H7 (cell line): ENCODE measurements around the gene P2RY14. TPM values are rescaled to one million over a fixed set of nuclear protein-coding genes. Genes with fewer than 3 reads are reported as not detected.

ENCODE experiments used
- DNase-seq: peaks from one replicate; pipeline ENCODE4 v3.0.0; 2012
- H3K27me3 ChIP-seq: 2 replicates; pipeline ENCODE4 v1.6.0; 2011; ENCODE audit warnings: mild to moderate bottlenecking, low read length; ENCODE audit not compliant: control insufficient read depth, insufficient read depth
- H3K36me3 ChIP-seq: replicated peaks from 2 replicates; pipeline ENCODE4 v1.5.1; 2011; ENCODE audit warnings: low read length; ENCODE audit not compliant: control insufficient read depth, insufficient read depth
- H3K4me3 ChIP-seq: 2 replicates; pipeline ENCODE4 v1.5.1; 2011; ENCODE audit warnings: low read depth, mild to moderate bottlenecking, control low read depth, low read length, moderate library complexity; ENCODE audit not compliant: insufficient read depth
- total RNA-seq: library from RNA; depleted of rRNA; stranded (reverse); fragments of >200 nt; shearing (Covaris generic); gene quantifications from 2 replicates; pipeline ENCODE4 v1.2.3, GENCODE V29; 2014; rRNA removed

The P2RY14 gene
- not detected in 2 replicates for total RNA-seq

DNA sequence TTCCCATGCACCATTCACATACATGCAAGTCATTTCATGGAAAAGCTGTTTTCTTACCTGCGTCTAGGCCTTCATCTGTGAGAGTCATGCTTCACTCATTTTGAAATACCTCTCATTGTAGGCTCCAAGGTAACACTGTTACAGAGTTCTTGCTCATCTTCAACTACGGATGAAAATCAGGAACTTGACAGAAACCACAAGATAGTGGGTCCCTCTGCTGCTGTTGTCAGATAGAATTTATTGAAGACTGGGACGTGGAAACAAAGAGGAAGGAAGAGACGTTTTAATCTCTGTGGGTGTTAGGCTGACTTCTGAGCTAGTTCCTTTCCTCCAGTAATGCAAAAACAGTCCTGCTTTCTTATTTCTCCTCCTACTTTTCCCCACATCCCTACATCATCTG lies at the start of gene P2RY14:
TSS of gene P2RY14 (minus strand) at position 313 of the 400 bp plus-strand sequence. CDS start 64,226 bp downstream, outside the sequence.
- DNase-seq, result no peak
- Histone ChIP-seq H3K27me3 (no peaks in the 10 kb centered on the region), H3K4me3 (no peak within 1 kb of the TSS), H3K36me3 (no peaks in the 10 kb centered on the region; the same call in 1 of the 2 replicates)

DNA sequence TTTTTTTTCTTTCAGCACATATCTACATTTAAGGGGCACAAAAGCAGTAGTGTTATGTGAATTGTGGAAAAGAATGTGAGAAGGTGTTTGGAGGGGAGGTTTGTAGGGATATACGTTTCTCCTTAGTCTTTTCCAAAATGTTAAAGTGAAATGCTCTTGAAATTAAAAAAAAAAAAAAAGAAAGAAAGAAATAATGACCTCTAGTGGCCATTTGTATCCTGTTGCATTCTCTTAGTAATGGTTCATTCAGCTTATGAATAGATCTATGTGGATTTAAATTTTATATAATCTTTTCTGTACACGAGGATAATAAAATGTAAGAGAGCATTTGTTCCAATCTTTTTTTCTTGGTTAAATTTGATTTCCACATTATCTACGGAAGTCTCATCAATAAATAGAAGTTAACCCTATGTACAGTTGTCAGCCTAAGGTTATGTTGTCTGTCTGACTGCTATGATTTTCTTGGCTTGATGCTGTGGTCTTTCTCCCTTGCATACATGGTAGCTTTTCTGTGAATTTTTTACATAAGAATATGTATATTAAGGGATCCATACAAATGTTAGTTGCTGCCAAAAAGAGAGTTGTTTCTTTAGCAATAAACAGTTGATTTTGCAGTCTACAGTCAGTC lies 49.3 kb upstream of the P2RY14 start:
- H3K27me3 ChIP-seq, result no peaks in the 10 kb centered on the region
- H3K36me3 ChIP-seq, result no peaks in the 10 kb centered on the region
- no peak overlapping the region for H3K4me3 ChIP-seq
- no peak for DNase-seq

DNA sequence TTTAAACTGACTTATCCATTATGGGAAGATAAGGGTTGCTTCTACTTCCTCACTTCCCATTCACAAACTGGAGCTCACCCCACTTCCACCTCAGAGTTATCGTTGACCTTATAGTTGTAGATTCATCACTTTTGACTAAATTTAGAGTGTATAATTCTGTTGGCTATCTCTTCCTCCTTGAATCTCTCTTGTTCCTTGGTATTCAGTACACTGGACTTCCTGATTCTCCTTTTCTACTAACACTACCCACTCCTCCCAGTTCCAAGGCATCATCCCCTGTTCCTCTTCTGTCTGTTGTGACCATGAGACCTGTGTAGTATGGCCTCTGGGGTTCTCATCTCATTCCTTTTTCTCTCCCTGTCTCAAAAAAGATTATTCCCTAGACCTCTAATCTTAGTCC lies 44.2 kb upstream of the P2RY14 start:
- H3K27me3 ChIP-seq, result no peaks in the 10 kb centered on the region
- no peaks in the 10 kb centered on the region for H3K36me3 ChIP-seq
- DNase-seq, result no peak
- no peak overlapping the region for H3K4me3 ChIP-seq

DNA sequence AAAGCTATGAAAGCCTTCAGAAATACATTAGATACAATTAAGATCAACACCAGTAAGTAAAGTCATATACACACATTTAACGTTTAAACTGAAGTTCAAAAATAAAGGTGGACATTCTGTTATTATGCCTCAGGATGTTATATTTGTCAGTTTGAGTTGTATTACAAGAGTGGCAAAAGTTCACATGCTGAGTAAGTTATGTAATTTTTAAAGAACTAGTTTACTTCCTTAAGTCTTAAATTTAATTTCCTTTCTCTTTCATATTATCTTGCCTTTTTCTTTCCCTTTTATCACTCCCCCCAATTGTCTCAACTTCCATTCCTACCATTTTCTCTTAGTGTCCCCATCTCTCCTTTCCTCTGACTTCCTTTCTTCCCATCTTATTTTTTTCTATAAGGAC lies 43.2 kb upstream of the P2RY14 start:
- DNase-seq, result no peak
- H3K4me3 ChIP-seq, result no peak overlapping the region
- no peaks in the 10 kb centered on the region for H3K36me3 ChIP-seq
- no peaks in the 10 kb centered on the region for H3K27me3 ChIP-seq

DNA sequence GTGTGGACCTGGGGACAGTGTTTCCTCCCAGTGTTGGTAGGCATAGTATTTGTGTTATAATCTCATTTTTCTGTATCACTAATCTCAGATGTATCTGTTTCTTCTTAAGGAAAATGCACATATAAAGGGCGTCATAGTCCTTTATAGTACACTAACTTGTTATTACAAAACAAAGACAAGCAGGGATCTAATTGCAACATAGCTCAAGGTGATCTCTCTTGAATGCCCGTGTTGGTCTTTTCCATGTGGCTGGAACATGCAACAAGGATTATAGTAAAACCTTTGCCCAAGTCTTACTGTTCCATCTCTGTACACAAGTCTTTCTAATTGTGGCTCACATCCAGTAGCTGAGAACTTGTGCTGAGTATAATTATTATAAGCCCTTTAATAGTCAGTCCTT lies 41.8 kb upstream of the P2RY14 start:
- DNase-seq, result no peak
- Histone ChIP-seq H3K36me3 (no peaks in the 10 kb centered on the region), H3K27me3 (no peaks in the 10 kb centered on the region), H3K4me3 (no peak overlapping the region)

DNA sequence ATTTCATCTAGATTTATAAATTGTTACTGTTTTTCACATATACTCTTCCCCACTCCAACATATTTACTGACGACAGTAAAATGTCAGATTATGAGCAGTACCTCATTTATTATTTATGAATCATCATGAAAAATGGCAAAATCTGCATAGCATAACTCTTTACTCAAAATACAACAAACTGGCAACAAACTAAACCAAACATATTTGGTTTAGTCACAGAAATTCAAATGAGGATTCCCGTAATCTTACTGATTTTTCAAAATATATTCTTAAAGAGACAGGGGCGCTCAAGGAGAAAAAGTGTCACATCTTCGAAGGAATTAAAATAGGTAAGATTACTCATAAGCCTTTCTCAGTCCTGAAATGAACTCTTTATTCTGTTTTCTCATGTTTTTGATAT lies 41.3 kb upstream of the P2RY14 start:
- Histone ChIP-seq H3K36me3 (no peaks in the 10 kb centered on the region), H3K27me3 (no peaks in the 10 kb centered on the region), H3K4me3 (no peak overlapping the region)
- DNase-seq, result no peak

DNA sequence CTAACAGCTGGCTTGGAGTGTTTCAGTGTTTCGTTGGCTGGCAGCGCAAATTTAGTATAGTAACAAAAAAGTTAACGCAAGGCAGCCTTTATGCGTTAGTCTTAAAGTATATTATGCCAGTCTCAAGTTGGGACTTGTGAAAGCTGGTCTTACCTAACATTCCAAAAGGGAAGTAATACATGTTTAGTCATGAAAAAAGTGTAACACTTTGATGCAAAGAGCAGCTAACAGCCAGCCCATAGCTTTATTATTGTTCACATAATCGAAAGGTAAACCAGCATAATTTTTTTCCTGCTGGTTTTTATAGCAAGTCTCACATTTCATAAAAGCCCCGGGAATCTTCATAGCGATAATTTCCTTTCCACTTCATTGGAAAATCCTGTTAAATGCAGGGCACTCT lies 40.6 kb upstream of the P2RY14 start:
- Histone ChIP-seq H3K27me3 (no peaks in the 10 kb centered on the region), H3K36me3 (no peaks in the 10 kb centered on the region), H3K4me3 (no peak overlapping the region)
- no peak for DNase-seq

DNA sequence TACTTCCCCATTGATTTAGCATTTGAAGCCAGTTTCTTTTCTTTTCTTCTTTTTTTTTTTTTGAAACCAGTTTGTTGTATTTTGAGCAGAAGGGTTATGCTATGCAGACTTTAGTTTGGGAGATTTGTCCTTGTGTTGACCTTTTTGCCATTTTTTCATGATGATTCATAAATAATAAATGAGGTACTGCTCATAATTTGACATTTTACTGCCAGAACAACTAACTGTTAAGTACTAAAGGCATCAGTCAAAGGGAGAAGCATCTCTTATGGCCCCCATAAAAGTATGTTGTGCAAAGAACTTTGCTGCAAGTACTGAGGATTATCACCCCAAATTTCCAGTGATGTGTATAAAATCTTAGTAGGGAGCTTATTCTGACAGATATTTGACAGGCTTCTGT lies 40.0 kb upstream of the P2RY14 start:
- H3K4me3 ChIP-seq, result no peak overlapping the region
- no peaks in the 10 kb centered on the region for H3K36me3 ChIP-seq
- no peaks in the 10 kb centered on the region for H3K27me3 ChIP-seq
- no peak for DNase-seq

DNA sequence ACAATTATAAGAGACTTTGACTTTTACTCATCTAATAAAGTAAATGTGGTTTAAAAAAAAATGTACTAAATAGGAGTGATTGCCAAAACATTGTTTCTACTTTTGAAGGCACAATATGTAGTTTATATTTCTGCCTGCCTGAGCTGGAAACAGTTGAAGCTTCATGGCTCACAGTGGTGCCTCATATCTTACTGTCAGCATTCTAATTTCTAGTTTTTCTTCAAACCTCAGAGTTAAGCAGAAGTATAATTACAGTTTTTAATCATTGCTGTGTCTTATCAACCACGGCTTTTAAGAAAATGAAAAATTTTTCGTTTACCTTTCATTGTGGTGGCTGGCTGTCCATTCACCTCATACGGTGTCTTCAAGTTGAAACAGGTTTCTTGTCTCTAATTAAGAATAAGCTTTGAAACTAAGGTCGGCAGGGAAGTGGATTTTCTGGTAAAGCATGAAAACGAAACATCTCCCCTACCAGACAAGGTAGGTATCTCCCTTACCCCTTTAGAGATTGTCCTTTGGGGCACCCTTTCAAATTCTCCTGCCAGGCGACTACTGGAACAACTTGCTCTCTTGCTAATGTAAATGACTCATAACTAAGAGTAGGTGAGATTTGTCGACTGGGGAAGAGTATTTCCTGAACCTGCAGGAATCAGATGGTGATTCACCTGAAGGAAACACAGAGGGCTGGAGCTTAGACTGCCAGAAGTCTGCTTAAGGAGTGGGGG lies 38.1 kb upstream of the P2RY14 start, which contains the start of gene GPR87:
TSS of gene GPR87 (minus strand) at position 554 of the 725 bp plus-strand sequence. CDS start 16,720 bp downstream, outside the sequence.
- Histone ChIP-seq H3K36me3 (no peaks in the 10 kb centered on the region), H3K4me3 (no peak within 1 kb of the TSS), H3K27me3 (no peaks in the 10 kb centered on the region)
- no peak for DNase-seq

DNA sequence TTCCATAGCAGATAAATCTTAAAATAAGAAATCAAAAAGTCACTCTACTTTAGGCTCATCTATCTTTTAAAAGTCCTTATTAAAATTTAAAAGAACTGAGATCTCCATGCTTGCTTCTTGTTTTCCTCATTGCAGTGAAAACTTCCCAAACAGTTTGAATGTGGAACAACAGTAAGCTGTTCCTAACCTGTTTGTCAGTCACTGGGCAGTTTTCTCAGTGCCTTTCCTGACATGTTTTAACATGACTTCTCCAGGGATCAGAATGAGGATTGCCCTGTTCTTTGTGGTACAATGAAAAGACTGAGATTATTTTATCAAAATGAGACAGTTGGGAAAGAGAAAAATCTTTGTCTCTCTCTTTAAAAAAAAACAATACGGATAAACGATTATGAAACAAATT lies 37.5 kb upstream of the P2RY14 start:
- Histone ChIP-seq H3K27me3 (no peaks in the 10 kb centered on the region), H3K36me3 (no peaks in the 10 kb centered on the region), H3K4me3 (no peak overlapping the region)
- DNase-seq, result no peak

DNA sequence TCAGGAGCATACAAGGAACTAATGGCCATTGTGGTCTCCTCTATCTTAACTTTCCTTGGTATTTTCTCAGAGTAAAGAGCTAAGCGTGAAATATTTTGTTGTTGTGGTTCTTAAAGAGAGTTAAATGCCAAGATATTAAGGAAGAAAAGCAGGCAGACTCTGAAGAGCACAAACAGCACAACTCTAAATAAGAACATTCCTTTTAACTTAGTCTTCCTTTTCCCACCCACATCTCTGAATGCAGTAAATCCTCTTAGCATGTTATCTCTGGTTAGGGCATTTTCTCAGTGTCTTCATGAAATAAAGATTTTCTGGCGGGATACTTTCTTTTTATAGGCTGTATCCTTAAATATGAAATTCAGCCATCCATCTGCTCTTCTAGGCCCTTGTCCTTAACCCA lies 36.8 kb upstream of the P2RY14 start:
- Histone ChIP-seq H3K36me3 (no peaks in the 10 kb centered on the region), H3K4me3 (no peak overlapping the region), H3K27me3 (no peaks in the 10 kb centered on the region)
- no peak for DNase-seq

DNA sequence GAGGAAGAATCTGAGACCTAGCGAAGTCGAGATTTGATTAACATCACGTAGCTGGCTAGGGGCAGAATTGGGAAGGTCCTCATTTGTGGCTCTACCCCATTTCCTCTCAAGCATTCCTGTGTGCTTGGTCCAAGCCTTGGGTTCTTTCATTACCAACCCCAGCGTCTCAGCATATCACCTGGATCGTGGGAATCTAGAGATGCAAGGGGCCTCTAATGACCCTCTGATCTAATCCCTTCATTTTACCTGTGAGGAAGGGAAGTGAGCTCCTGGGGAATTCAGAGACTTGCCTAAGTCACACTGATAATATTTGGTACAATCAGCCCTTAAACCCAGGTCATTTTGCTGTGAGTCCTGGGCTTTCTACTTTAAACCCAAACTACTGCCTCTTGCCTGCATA lies 36.3 kb upstream of the P2RY14 start:
- no peak for DNase-seq
- H3K36me3 ChIP-seq, result no peaks in the 10 kb centered on the region
- H3K27me3 ChIP-seq, result no peaks in the 10 kb centered on the region
- H3K4me3 ChIP-seq, result no peak overlapping the region

DNA sequence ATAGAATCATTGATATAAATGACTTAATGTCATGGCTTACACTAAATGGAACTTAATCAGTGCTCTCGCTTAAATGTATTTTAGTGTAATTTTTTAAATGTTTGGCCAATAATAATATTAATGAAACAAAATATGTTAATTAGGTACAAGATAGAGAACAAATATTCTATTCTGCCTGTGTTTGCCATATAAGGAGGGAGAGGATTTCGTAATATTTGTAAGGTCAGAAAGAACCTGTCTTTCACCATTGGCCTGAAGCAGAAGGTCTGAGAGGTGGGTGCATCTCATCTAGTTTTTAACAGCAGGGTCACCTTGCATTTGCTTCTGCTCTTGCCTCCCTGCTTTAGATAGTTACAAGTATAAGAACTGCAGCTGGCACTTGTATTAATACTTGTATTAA lies 35.8 kb upstream of the P2RY14 start:
- DNase-seq, result no peak
- no peaks in the 10 kb centered on the region for H3K36me3 ChIP-seq
- H3K27me3 ChIP-seq, result no peaks in the 10 kb centered on the region
- H3K4me3 ChIP-seq, result no peak overlapping the region

DNA sequence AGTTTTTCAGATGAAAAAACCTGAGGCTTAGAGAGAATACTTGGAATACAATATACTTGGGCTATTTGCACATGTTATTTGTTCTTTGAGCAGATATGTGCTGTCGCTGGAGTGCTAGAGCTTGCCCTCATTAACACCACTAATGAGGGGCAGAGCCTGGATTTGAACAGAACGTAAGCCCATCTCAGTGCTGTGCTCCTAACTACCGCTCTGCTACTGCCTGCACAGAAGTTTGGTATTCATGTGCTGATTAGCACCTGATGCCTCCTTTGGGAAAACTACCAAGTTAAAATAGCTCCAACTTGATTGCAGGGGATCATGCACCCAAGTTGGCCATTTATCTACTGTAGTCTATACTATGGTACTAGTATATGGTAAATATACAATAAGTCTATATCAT lies 34.6 kb upstream of the P2RY14 start:
- no peaks in the 10 kb centered on the region for H3K27me3 ChIP-seq
- H3K36me3 ChIP-seq, result no peaks in the 10 kb centered on the region
- H3K4me3 ChIP-seq, result no peak overlapping the region
- DNase-seq, result no peak

DNA sequence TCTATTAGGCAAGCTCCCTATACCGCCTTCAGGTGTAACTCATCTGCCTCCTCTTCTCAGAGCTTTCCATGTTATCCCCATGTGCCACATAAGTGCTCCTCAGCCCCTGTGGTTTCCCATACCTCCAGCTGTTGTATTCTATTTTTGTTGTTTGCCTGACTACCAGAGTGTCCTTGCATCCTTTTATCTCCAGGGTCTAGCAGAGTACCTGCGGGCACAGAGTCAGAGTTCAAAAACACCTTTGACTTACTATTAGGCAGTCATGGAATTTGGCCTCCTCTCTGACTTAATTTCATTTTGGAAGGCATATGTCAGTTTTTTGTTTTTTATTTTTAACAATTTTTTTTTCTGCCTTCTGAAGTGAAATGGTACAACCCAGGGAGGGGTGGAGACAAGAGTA lies 31.2 kb upstream of the P2RY14 start:
- H3K27me3 ChIP-seq, result no peaks in the 10 kb centered on the region
- no peaks in the 10 kb centered on the region for H3K36me3 ChIP-seq
- H3K4me3 ChIP-seq, result no peak overlapping the region
- DNase-seq, result no peak
